ENCODE data around the gene CFAP90. TPM values are rescaled to one million over a fixed set of nuclear protein-coding genes. Genes with fewer than 3 reads are reported as not detected.

The CFAP90 gene
- total RNA-seq, 3 donors from 2014 or later (not counting 1 experiment from before 2014, with no cell fraction given) = not detected

DNA sequence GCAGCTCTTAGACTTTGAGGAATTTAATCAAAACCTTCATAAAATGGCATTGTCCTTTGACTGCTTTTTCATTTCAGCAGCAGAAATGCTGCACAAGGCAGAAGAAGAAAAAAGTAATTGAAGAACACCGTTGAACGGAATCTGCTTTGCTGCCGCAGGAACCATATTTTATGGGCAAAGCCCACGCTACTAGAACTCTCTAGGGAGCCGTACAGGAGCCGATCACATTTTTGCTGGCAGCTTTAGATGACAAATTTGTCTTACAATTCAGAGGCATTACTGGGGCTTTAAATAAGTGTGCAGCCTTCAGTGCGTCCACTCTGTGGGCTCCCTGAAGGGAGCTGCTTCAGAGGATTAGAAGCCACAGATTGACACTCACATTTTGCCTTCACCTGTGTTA is 5.4 kb downstream of the CFAP90 start:
- Mint-ChIP-seq H3K4me1 (peaks cover 0 to 10% of the 10 kb centered on the region in 2 donors), H3K27ac (no peak overlapping the region), H3K27me3 (ENCODE audit: low read depth in 2 of 2) (peaks cover 25 to 27% of the 10 kb centered on the region in 2 donors), H3K4me3 (no peak overlapping the region), H3K36me3 (no peaks in the 10 kb centered on the region), H3K9me3 (no peaks in the 10 kb centered on the region)
- peaks cover 8% of the 10 kb centered on the region for H3K27me3 ChIP-seq (ENCODE audit: control insufficient read depth, insufficient read depth, low read length)
- no peak overlapping the region for H3K4me3 ChIP-seq (ENCODE audit: low read length)
- no peaks in the 10 kb centered on the region for H3K36me3 ChIP-seq (ENCODE audit: control insufficient read depth, insufficient read depth, low read length)
- H3K9me3 ChIP-seq (ENCODE audit: control insufficient read depth, insufficient read depth, low read length) = no peaks in the 10 kb centered on the region
- H3K27ac ChIP-seq (ENCODE audit: low read length) = no peak overlapping the region
- H3K4me1 ChIP-seq (ENCODE audit: control insufficient read depth, insufficient read depth, low read length) = peaks cover 11% of the 10 kb centered on the region
- intact Hi-C loops (cut with micrococcal nuclease) = no loop called here
- no peak for ATAC-seq
- DNase-seq = no peak
- WGBS (ENCODE audit: insufficient coverage) = 93% methylated on average over 7 of the region's 7 CpGs
- TF ChIP-seq, protein P1, sequence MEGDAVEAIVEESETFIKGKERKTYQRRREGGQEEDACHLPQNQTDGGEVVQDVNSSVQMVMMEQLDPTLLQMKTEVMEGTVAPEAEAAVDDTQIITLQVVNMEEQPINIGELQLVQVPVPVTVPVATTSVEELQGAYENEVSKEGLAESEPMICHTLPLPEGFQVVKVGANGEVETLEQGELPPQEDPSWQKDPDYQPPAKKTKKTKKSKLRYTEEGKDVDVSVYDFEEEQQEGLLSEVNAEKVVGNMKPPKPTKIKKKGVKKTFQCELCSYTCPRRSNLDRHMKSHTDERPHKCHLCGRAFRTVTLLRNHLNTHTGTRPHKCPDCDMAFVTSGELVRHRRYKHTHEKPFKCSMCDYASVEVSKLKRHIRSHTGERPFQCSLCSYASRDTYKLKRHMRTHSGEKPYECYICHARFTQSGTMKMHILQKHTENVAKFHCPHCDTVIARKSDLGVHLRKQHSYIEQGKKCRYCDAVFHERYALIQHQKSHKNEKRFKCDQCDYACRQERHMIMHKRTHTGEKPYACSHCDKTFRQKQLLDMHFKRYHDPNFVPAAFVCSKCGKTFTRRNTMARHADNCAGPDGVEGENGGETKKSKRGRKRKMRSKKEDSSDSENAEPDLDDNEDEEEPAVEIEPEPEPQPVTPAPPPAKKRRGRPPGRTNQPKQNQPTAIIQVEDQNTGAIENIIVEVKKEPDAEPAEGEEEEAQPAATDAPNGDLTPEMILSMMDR (IDR thresholded peaks at IDR 0.05) = no peak

DNA sequence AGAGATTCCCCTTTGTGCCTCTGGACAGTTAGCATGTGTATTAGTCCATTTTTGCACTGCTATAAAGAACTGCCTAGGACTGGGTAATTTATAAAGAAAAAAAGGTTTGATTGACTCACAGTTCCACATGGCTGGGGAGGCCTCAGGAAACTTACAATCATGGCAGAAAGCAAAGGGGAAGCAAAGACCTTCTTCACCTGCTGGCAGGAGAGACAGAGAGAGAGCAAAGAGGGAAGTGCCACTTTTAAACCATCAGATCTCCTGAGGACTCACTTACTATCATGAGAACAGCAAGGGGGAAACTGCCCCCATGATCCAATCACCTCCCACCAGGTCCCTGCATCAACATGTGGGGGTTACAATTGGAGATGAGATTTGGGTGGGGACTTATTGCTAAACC is 6.0 kb downstream of the CFAP90 start:
- peaks cover 5% of the 10 kb centered on the region for H3K27me3 ChIP-seq (ENCODE audit: control insufficient read depth, insufficient read depth, low read length)
- TF ChIP-seq, protein P1 (IDR thresholded peaks at IDR 0.05) = no peak
- H3K4me1 ChIP-seq (ENCODE audit: control insufficient read depth, insufficient read depth, low read length) = peaks cover 6% of the 10 kb centered on the region
- H3K9me3 ChIP-seq (ENCODE audit: control insufficient read depth, insufficient read depth, low read length) = no peaks in the 10 kb centered on the region
- no peaks in the 10 kb centered on the region for H3K36me3 ChIP-seq (ENCODE audit: control insufficient read depth, insufficient read depth, low read length)
- H3K9me3 Mint-ChIP-seq = no peaks in the 10 kb centered on the region
- peaks cover 24 to 30% of the 10 kb centered on the region in 2 donors for H3K27me3 Mint-ChIP-seq (ENCODE audit: low read depth in 2 of 2)
- H3K36me3 Mint-ChIP-seq = no peaks in the 10 kb centered on the region
- H3K4me3 ChIP-seq (ENCODE audit: low read length) = no peak overlapping the region
- intact Hi-C loops (cut with micrococcal nuclease) = no loop called here
- no peak overlapping the region for H3K27ac Mint-ChIP-seq
- H3K4me1 Mint-ChIP-seq = peaks cover 0 to 8% of the 10 kb centered on the region in 2 donors
- DNase-seq = no peak
- H3K4me3 Mint-ChIP-seq = no peak overlapping the region
- no peak overlapping the region for H3K27ac ChIP-seq (ENCODE audit: low read length)
- ATAC-seq = no peak

DNA sequence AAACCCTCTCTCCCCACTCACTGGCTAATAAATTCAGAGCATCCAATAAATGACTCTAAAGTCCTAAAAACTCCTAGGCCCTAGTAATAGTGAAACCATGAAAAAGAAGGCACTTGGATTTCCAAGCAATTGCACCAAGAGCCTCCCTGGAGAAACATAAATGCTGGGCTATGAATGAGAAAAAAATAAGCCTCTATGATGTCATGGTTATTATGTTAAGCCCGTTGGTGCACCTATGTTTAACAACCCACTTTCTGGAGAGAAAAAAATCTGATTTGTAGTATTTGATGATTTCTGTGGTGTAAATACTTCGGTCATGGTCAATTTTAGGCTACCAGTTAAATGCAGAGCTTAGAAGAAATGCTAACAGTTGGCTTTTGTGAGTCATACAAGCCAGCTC is 8.4 kb downstream of the CFAP90 start:
- Mint-ChIP-seq H3K4me3 (no peak overlapping the region), H3K27me3 (ENCODE audit: low read depth in 2 of 2) (peaks cover 22 to 37% of the 10 kb centered on the region in 2 donors)
- 71% methylated on average over 2 of the region's 2 CpGs for WGBS (ENCODE audit: insufficient coverage)

DNA sequence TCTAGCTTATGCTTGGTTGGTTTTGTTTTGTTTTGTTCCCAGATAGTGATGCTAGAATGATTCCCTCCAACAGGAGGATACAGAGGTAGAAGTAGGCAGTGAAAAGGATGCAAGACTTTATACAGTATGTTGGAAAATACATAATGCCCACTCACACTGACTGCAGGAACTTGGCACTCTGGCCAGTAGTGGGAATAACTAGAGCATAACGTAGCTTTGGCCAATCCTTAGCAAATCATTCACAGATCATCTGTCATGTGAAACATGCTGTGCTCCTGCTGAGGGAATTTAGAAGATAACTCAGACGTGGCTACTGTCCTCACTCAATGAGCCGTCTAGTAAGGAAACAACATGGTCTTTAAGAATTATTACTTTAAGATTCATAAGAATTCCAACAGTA is 13.5 kb downstream of the CFAP90 start:
- ATAC-seq (no peak), DNase-seq (no peak)
- Mint-ChIP-seq H3K27ac (no peak overlapping the region), H3K9me3 (no peaks in the 10 kb centered on the region), H3K4me1 (no peaks in the 10 kb centered on the region), H3K36me3 (no peaks in the 10 kb centered on the region), H3K4me3 (no peak overlapping the region), H3K27me3 (ENCODE audit: low read depth in 2 of 2) (peaks cover 14 to 32% of the 10 kb centered on the region in 2 donors)
- no peaks in the 10 kb centered on the region for H3K36me3 ChIP-seq (ENCODE audit: control insufficient read depth, insufficient read depth, low read length)
- no peak overlapping the region for H3K27ac ChIP-seq (ENCODE audit: low read length)
- no peaks in the 10 kb centered on the region for H3K27me3 ChIP-seq (ENCODE audit: control insufficient read depth, insufficient read depth, low read length)
- no peaks in the 10 kb centered on the region for H3K4me1 ChIP-seq (ENCODE audit: control insufficient read depth, insufficient read depth, low read length)
- 79% methylated on average over 3 of the region's 3 CpGs for WGBS (ENCODE audit: insufficient coverage)
- intact Hi-C loops (cut with micrococcal nuclease) = no loop called here
- TF ChIP-seq, protein P1 (IDR thresholded peaks at IDR 0.05) = no peak
- H3K4me3 ChIP-seq (ENCODE audit: low read length) = no peak overlapping the region
- H3K9me3 ChIP-seq (ENCODE audit: control insufficient read depth, insufficient read depth, low read length) = no peaks in the 10 kb centered on the region

More for the DNA sequence above, 8.4 kb downstream of the CFAP90 start:
- TF ChIP-seq, protein P1 (IDR thresholded peaks at IDR 0.05) = no peak
- Histone ChIP-seq H3K4me1 (ENCODE audit: control insufficient read depth, insufficient read depth, low read length) (no peaks in the 10 kb centered on the region), H3K4me3 (ENCODE audit: low read length) (no peak overlapping the region), H3K36me3 (ENCODE audit: control insufficient read depth, insufficient read depth, low read length) (no peaks in the 10 kb centered on the region), H3K27ac (ENCODE audit: low read length) (no peak overlapping the region), H3K9me3 (ENCODE audit: control insufficient read depth, insufficient read depth, low read length) (no peaks in the 10 kb centered on the region), H3K27me3 (ENCODE audit: control insufficient read depth, insufficient read depth, low read length) (no peaks in the 10 kb centered on the region)
- intact Hi-C loops (cut with micrococcal nuclease) = no loop called here
- Mint-ChIP-seq H3K9me3 (no peaks in the 10 kb centered on the region), H3K36me3 (no peaks in the 10 kb centered on the region), H3K27ac (no peak overlapping the region), H3K4me1 (no peaks in the 10 kb centered on the region)
- DNase-seq (no peak), ATAC-seq (no peak)
